Smooth muscle cell (in vitro differentiated cells): ENCODE data around the gene DIS3L. TPM values are rescaled to one million over a fixed set of nuclear protein-coding genes. Genes with fewer than 3 reads are reported as not detected.

ENCODE experiments used
- DNase-seq: peaks from one replicate; lab custom pipeline; 2025; ENCODE audit not compliant: unreplicated experiment; lab: John Stamatoyannopoulos, UW
- H2AFZ ChIP-seq: fragments of 200-600 bp; sonication (generic); 2 replicates; pipeline ENCODE4 v1.6.0; 2016; ENCODE audit warnings: antibody characterized with exemption, low read depth, mild to moderate bottlenecking
- H3F3A ChIP-seq: fragments of 200-600 bp; sonication (generic); 2 replicates; pipeline ENCODE4 v1.6.0; 2017; ENCODE audit warnings: antibody characterized with exemption, low read depth
- H3K27ac ChIP-seq: fragments of 200-600 bp; sonication (generic); 2 replicates; pipeline ENCODE4 v1.5.1; 2016; ENCODE audit warnings: low read depth, mild to moderate bottlenecking
- H3K27me3 ChIP-seq: fragments of 200-600 bp; sonication (generic); 2 replicates; pipeline ENCODE4 v1.6.1; 2016; ENCODE audit warnings: low read depth, mild to moderate bottlenecking
- H3K36me3 ChIP-seq: fragments of 200-600 bp; sonication (generic); 2 replicates; pipeline ENCODE4 v1.5.1; 2016; ENCODE audit warnings: low read depth
- H3K4me1 ChIP-seq: fragments of 200-600 bp; sonication (generic); 2 replicates; pipeline ENCODE4 v1.5.1; 2016; ENCODE audit warnings: low read depth
- H3K4me2 ChIP-seq: fragments of 200-600 bp; sonication (generic); 2 replicates; pipeline ENCODE4 v1.6.0; 2016; ENCODE audit warnings: mild to moderate bottlenecking
- H3K4me3 ChIP-seq: fragments of 200-600 bp; sonication (generic); 2 replicates; pipeline ENCODE4 v1.5.1; 2016; ENCODE audit warnings: mild to moderate bottlenecking
- H3K79me2 ChIP-seq: fragments of 200-600 bp; sonication (generic); 2 replicates; pipeline ENCODE4 v1.6.0; 2016; ENCODE audit warnings: low read depth, mild to moderate bottlenecking
- H3K9ac ChIP-seq: fragments of 200-600 bp; sonication (generic); 2 replicates; pipeline ENCODE4 v1.6.0; 2016; ENCODE audit warnings: low read depth
- H3K9me3 ChIP-seq: fragments of 200-600 bp; sonication (generic); replicated peaks from 2 replicates; pipeline ENCODE4 v1.5.1; 2016; ENCODE audit warnings: low read depth
- H4K20me1 ChIP-seq: fragments of 200-600 bp; sonication (generic); 2 replicates; pipeline ENCODE4 v1.6.0; 2016; ENCODE audit warnings: low read depth
- whole genome bisulfite sequencing: methylation state at CpG from one replicate; pipeline ENCODE4 v1.1.7; 2016; ENCODE audit warnings: low lambda C conversion rate; 5-methylcytosine and 5-hydroxymethylcytosine counted together
- polyA plus RNA-seq: library from polyadenylated mRNA; unstranded; fragments of >200 nt; fragmentation: Nextera tagmentation; extraction: Ambion mirVana; gene quantifications from 2 replicates; pipeline ENCODE4 v1.2.1, GENCODE V29; 2016
- total RNA-seq: library from RNA; depleted of rRNA; stranded (reverse); fragments of >200 nt; gene quantifications from 2 replicates; pipeline ENCODE4 v1.2.3, GENCODE V29; 2014
- TF ChIP-seq, protein P1 (sequence below): fragments of 200-600 bp; sonication (generic); IDR thresholded peaks from 2 replicates; pipeline ENCODE4 v1.5.1; 2017; ENCODE audit warnings: borderline replicate concordance, mild to moderate bottlenecking, antibody characterized with exemption; ENCODE audit not compliant: insufficient read depth, poor library complexity, severe bottlenecking

The DIS3L gene
- total and polyA plus RNA-seq, 2 experiments from 2014 or later, result 10.5 to 15.2 TPM

GRCh38 chr15:66309828-66310227 is 16.5 kb downstream of the DIS3L start:
- DNase-seq, result no peak
- H3K4me1 ChIP-seq, result no peaks in the 10 kb centered on the region
- H4K20me1 ChIP-seq, result no peaks in the 10 kb centered on the region
- peaks cover 5% of the 10 kb centered on the region for H3K36me3 ChIP-seq
- H3K4me2 ChIP-seq, result no peak overlapping the region
- no peaks in the 10 kb centered on the region for H3K27me3 ChIP-seq
- TF ChIP-seq, protein P1, sequence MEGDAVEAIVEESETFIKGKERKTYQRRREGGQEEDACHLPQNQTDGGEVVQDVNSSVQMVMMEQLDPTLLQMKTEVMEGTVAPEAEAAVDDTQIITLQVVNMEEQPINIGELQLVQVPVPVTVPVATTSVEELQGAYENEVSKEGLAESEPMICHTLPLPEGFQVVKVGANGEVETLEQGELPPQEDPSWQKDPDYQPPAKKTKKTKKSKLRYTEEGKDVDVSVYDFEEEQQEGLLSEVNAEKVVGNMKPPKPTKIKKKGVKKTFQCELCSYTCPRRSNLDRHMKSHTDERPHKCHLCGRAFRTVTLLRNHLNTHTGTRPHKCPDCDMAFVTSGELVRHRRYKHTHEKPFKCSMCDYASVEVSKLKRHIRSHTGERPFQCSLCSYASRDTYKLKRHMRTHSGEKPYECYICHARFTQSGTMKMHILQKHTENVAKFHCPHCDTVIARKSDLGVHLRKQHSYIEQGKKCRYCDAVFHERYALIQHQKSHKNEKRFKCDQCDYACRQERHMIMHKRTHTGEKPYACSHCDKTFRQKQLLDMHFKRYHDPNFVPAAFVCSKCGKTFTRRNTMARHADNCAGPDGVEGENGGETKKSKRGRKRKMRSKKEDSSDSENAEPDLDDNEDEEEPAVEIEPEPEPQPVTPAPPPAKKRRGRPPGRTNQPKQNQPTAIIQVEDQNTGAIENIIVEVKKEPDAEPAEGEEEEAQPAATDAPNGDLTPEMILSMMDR, result no peak
- no peak overlapping the region for H3K9ac ChIP-seq
- H2AFZ ChIP-seq, result no peak overlapping the region
- no peak overlapping the region for H3K4me3 ChIP-seq
- H3F3A ChIP-seq, result no peaks in the 10 kb centered on the region
- WGBS, result 98% methylated on average over 3 of the region's 3 CpGs
- no peak overlapping the region for H3K27ac ChIP-seq
- no peaks in the 10 kb centered on the region for H3K79me2 ChIP-seq
- no peaks in the 10 kb centered on the region for H3K9me3 ChIP-seq

DNA sequence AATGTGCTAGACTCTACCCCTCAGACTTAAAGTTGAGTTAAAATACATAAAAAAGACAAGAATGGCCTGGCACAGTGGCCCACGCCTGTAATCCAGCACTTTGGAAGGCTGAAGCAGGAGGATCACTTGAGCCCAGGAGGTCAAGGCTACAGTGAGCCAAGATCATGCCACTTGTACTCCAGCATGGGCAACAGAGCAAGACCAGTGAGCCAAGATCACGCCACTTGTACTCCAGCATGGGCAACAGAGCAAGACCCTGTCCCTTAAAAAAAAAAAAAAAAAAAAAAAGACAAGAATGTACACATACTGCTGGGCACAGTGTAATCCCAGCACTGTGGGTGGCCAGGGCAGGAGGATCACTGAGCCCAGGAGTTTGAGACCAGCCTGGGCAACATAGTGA is 17.4 kb downstream of the DIS3L start:
- Histone ChIP-seq H3K36me3 (peaks cover 5% of the 10 kb centered on the region), H3K27ac (no peak overlapping the region)

GRCh38 chr15:66312144-66312543 is 18.8 kb downstream of the DIS3L start:
- DNase-seq, result no peak
- WGBS, result 97% methylated on average over 2 of the region's 2 CpGs
- H3K4me3 ChIP-seq, result no peak overlapping the region
- no peak overlapping the region for H3K9ac ChIP-seq
- peaks cover 5% of the 10 kb centered on the region for H3K36me3 ChIP-seq
- no peaks in the 10 kb centered on the region for H3F3A ChIP-seq
- H3K27ac ChIP-seq, result no peak overlapping the region
- H3K4me2 ChIP-seq, result no peak overlapping the region
- no peaks in the 10 kb centered on the region for H3K4me1 ChIP-seq
- H3K79me2 ChIP-seq, result no peaks in the 10 kb centered on the region
- no peaks in the 10 kb centered on the region for H3K27me3 ChIP-seq
- TF ChIP-seq, protein P1, result no peak
- H3K9me3 ChIP-seq, result no peaks in the 10 kb centered on the region
- H4K20me1 ChIP-seq, result no peaks in the 10 kb centered on the region
- H2AFZ ChIP-seq, result no peak overlapping the region

More for the DNA sequence above, 17.4 kb downstream of the DIS3L start:
- 96% methylated on average over 2 of the region's 2 CpGs for WGBS
- no peaks in the 10 kb centered on the region for H3K79me2 ChIP-seq
- no peak overlapping the region for H3K4me3 ChIP-seq
- TF ChIP-seq, protein P1, result no peak
- no peak overlapping the region for H2AFZ ChIP-seq
- H4K20me1 ChIP-seq, result no peaks in the 10 kb centered on the region
- no peaks in the 10 kb centered on the region for H3K27me3 ChIP-seq
- no peaks in the 10 kb centered on the region for H3F3A ChIP-seq
- no peak overlapping the region for H3K4me2 ChIP-seq
- no peaks in the 10 kb centered on the region for H3K4me1 ChIP-seq
- H3K9ac ChIP-seq, result no peak overlapping the region
- DNase-seq, result no peak
- no peaks in the 10 kb centered on the region for H3K9me3 ChIP-seq

GRCh38 chr15:66323312-66323928 is 30.1 kb downstream of the DIS3L start:
- TF ChIP-seq, protein P1, result no peak
- H3K27ac ChIP-seq, result no peak overlapping the region
- no peaks in the 10 kb centered on the region for H4K20me1 ChIP-seq
- H3K4me1 ChIP-seq, result no peaks in the 10 kb centered on the region
- WGBS, result 82% methylated on average over 12 of the region's 12 CpGs
- H3K4me3 ChIP-seq, result no peak overlapping the region
- H3K36me3 ChIP-seq, result peaks cover 18% of the 10 kb centered on the region
- H3K27me3 ChIP-seq, result no peaks in the 10 kb centered on the region
- no peaks in the 10 kb centered on the region for H3K9me3 ChIP-seq
- H3K79me2 ChIP-seq, result no peaks in the 10 kb centered on the region
- no peak overlapping the region for H3K9ac ChIP-seq
- H3K4me2 ChIP-seq, result no peak overlapping the region
- DNase-seq, result no peak
- H2AFZ ChIP-seq, result no peak overlapping the region
- H3F3A ChIP-seq, result no peaks in the 10 kb centered on the region
